Measurements from ENCODE around the gene CACNA2D2.

GRCh38 chr3:50524746-50525145, 21.3 kb upstream of the CACNA2D2 start:
- TF ChIP-seq, protein P1, sequence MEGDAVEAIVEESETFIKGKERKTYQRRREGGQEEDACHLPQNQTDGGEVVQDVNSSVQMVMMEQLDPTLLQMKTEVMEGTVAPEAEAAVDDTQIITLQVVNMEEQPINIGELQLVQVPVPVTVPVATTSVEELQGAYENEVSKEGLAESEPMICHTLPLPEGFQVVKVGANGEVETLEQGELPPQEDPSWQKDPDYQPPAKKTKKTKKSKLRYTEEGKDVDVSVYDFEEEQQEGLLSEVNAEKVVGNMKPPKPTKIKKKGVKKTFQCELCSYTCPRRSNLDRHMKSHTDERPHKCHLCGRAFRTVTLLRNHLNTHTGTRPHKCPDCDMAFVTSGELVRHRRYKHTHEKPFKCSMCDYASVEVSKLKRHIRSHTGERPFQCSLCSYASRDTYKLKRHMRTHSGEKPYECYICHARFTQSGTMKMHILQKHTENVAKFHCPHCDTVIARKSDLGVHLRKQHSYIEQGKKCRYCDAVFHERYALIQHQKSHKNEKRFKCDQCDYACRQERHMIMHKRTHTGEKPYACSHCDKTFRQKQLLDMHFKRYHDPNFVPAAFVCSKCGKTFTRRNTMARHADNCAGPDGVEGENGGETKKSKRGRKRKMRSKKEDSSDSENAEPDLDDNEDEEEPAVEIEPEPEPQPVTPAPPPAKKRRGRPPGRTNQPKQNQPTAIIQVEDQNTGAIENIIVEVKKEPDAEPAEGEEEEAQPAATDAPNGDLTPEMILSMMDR (IDR thresholded peaks at IDR 0.05), result no peak
- TF ChIP-seq POLR2A (IDR thresholded peaks at IDR 0.05), result no peak

Data from lower leg skin (tissue), 3 donors.